Posterior vena cava (tissue), 2 donors: ENCODE measurements around the gene AOPEP. TPM values are rescaled to one million over a fixed set of nuclear protein-coding genes. Genes with fewer than 3 reads are reported as not detected.

Source experiments
- DNase-seq: peaks from one replicate; pipeline ENCODE4 v3.0.0-alpha.2; 2020; ENCODE audit warnings: low spot score
- intact Hi-C, 2 donors: fragments of 100-400 bp; cut with DNase I; formaldehyde crosslinking; loops; one replicate each; pipeline versions ENCODE4 v1.14.1 to v1.14.2; 2022 to 2023
- total RNA-seq, 2 donors: library from RNA; stranded (reverse); fragmentation: NEBNext Ultra II Directional; extraction: Animal tissue kit (Norgen Biotek cat#: 25700); gene quantifications; one replicate each; pipeline ENCODE4 v1.2.1, GENCODE V29; 2021
- donor health status: DM: yes; HTN: yes; CAD: no.
- donor health status: DM: yes; HTN: yes; CAD: no.

AOPEP gene
- total RNA-seq, 2 donors from 2014 or later = 124 to 138 TPM

DNA sequence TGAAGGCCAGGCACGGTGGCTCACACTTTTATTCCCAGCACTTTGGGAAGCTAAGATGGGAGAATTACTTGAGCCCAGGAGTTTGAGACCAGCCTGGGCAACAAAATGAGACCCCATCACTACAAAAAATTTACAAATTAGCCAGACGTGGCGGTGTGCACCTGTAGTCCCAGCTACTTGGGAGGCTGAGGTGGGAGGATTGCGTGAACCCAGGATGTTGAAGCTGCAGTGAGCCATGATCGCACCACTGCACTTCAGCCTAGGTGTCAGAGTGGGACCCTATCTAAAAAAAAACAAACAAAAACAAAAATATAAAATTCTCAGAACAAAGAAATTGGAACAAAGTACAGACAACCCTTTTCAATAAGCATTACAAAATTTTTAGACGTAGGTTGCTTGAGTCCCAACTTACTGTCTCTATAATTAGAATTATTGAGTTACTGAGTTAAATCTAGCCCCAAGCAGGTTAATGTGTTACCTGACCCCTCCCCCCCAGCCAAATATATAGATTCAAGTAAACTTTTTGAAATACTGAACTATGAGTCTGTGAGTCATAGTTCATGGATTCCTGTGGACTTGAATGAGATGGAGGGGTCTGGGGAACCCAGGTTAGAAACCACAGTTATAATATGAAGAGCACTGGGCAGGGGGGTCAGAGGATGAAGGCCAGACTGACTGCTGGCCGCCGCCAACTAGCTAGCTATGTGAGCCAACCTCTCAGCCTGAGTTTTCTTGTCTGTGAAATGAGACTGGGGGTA is 173.1 kb downstream of the AOPEP start:
- no peak for DNase-seq
- intact Hi-C loops = loop anchor here (10.0 kb wide), 2 partner anchors 95 to 105 kb away; no protein-coding TSS in a partner anchor

DNA sequence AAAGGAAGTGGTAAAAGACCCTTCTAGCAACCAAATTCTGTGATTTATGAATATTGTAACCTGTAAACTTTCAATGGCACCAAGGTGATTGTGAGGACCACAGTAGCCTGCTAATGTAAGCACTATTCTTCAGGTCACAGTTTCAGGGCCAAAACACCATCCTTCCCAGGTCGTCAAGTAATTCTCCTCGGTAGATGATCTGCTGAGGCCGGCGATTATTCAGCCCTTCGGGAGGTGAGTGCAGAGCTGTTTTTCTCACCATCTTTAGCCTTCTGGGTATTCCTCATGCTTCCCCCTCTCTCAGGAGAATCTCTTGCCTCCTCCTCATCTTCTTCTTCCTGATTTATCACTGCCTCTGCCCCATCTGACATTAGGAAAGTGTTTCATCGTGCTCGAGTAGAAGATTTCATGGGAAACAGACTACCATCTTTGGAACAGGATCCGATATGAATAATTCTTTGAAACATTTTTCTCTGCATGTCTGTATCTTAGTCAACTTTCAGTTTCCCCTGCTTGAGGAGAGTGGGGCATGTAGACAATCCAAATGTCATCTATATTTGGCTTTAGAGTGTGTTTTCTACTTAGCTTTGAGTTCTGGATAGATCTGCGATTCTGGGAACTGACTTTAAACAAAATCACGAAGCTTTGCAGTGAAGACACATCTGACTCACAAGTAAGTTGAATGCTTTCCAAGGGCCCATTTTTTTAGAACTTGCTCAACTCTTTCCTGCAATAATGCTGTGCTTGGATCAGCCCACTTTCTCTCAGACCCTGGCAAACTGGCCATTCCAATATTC is 173.9 kb downstream of the AOPEP start:
- DNase-seq = no peak
- intact Hi-C loops = loop anchor here (10.0 kb wide), 2 partner anchors 96 to 104 kb away; no protein-coding TSS in a partner anchor

DNA sequence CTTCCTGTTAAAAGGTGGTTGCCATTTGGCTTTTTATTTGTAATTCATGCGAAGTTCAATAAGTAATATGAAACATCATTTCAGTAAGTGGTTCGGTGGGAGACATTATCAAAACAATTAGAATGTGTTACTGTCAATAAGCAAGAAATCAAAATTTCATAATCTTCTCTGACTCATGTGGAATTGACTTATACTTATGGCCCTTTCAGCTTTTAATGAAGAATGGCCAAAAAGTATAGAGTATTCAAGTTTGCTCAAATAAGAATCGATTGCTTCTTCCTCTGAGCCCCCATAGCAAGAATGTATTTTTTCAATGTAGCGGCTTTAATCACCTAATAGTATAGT is 174.5 kb downstream of the AOPEP start:
- no peak for DNase-seq
- intact Hi-C loops = loop anchor here (10.0 kb wide), 2 partner anchors 96 to 104 kb away; no protein-coding TSS in a partner anchor

GRCh38 chr9:94903961-94904421 is 177.5 kb downstream of the AOPEP start:
- DNase-seq = no peak
- intact Hi-C loops = loop anchor here (10.0 kb wide), 2 partner anchors 99 to 101 kb away; no protein-coding TSS in a partner anchor

GRCh38 chr9:94904806-94905205 is 178.3 kb downstream of the AOPEP start:
- intact Hi-C loops = loop anchor here (5.0 to 10.0 kb wide), 3 partner anchors 97 to 100 kb away; no protein-coding TSS in a partner anchor
- no peak for DNase-seq

- intact Hi-C loops = loop anchor here (5.0 to 10.0 kb wide), 3 partner anchors 97 to 101 kb away; no protein-coding TSS in a partner anchor
- no peak for DNase-seq
Observed at GRCh38 chr9:94905606-94906005, 179.1 kb downstream of the AOPEP start.

DNA sequence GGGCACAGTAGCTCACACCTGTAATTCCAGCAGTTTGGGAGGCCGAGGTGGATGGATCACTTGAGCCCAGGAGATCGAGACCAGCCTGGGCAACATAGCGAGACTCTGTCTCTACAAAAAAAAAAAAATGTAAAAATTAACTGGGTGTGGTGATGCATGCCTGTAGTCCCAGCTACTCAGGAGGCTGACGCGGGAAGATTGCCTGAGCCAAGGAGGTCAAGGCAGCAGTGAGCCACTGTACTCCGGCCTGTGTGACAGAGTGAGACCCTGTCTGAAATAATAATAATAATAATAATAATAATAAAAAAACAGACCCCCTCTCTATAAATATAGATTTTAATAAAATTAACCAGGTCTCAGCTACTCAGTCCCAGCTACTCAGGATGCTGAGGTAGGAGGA is 179.7 kb downstream of the AOPEP start:
- no peak for DNase-seq
- intact Hi-C loops = loop anchor here (5.0 to 10.0 kb wide), 3 partner anchors 96 to 101 kb away; no protein-coding TSS in a partner anchor

DNA sequence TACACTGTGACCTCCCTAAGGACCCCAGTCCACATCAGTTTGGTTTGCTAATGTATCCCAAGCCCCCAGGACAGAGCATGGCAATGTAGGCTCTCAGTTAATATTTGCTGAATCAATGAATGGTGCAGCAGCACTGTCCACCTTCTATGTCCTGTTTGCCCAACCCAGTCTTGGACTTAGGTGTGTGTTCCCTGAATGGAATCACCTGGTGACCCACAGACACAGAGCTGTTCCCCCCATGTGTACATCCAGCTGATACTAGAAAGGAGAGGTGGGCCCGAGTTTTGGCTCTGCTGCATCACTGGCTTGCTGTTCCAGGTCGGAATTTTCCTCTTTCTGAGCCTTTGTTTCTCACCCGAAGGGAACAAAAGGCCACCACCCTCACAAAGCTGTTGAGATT is 180.2 kb downstream of the AOPEP start:
- no peak for DNase-seq
- intact Hi-C loops = loop anchor here (5.0 to 10.0 kb wide), 3 partner anchors 96 to 102 kb away; no protein-coding TSS in a partner anchor

DNA sequence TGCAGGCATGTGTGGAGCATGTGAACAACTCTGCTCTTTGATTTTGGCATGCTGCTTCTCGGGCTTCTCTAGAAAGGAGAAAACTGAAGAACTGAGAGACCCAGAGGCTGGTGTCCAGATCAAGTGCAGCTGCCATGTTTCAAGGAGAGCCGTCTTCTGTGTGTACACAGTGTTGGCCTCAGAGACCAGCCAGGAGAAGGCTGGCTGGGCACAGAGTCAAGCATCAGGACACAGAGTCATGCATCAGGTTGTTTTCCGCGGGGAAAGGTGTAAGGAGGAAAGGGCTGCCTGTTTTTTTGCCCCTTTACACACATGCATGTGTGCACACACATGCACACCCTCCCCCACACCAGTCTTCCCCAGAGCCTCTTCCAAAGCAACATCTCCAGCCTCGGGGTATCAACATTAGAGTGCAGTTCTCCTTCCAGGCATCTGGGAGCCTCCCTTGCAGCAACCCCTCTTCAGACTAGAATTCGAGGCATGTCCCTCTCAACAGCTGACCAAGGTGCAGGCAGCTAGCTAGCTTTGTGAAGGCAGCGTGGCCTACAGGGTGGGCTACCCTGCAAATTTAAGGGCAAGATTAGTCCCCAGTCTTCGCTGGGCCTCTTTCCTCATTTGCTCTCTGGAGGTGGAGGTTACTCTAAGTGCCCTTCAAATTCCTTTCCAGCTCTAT is 180.9 kb downstream of the AOPEP start:
- intact Hi-C loops = loop anchor here (5.0 to 10.0 kb wide), 3 partner anchors 95 to 103 kb away; no protein-coding TSS in a partner anchor
- DNase-seq = no peak

- no peak for DNase-seq
- intact Hi-C loops = loop anchor here (5.0 to 10.0 kb wide), 3 partner anchors 94 to 103 kb away; no protein-coding TSS in a partner anchor
Observed at GRCh38 chr9:94908011-94908563, 181.6 kb downstream of the AOPEP start.

- intact Hi-C loops = loop anchor here (5.0 to 10.0 kb wide), 3 partner anchors 94 to 104 kb away; no protein-coding TSS in a partner anchor
- DNase-seq = no peak
Observed at GRCh38 chr9:94908583-94909249, 182.2 kb downstream of the AOPEP start.

- intact Hi-C loops = loop anchor here (5.0 to 10.0 kb wide), 3 partner anchors 93 to 105 kb away; no protein-coding TSS in a partner anchor
- no peak for DNase-seq
Observed at GRCh38 chr9:94909250-94909894, 182.9 kb downstream of the AOPEP start.

DNA sequence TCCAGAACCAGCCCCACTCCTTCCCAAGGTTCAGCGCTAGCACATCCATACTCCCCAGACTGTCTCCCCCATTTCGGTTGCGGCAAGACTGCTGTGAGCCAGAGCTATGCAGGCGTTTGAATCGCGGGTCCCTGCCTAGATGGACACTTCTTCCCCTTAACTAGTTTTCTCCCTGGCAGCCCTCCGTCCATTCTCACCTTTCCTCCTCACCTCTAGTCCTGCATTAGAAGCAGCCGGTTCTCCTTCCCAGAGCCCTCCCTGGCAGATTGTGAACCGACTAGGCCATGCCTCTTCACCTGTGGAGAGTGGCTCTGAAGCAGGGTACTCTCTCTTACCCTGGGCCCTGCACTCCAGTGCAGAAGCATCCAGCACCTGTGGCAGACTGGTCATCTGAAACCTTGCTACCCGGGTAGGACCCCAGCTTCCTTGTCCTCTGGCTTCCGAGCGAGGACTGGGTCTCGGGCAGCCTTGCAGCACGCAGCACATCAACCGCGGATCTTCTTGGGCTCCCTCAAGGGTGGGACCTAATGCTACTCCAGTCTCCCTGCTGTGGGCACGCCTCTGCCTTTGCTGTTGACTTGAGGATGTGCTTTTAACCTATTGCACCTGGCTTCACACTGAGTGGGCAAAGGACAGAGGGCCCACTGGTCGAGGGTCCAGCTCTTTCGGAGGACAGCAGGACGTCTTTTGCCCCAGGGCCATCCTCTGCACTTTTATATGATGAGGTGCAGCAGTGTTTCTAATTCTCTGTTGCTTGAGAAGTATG is 183.6 kb downstream of the AOPEP start:
- intact Hi-C loops = loop anchor here (5.0 to 10.0 kb wide), 3 partner anchors 92 to 105 kb away; no protein-coding TSS in a partner anchor
- DNase-seq = no peak

DNA sequence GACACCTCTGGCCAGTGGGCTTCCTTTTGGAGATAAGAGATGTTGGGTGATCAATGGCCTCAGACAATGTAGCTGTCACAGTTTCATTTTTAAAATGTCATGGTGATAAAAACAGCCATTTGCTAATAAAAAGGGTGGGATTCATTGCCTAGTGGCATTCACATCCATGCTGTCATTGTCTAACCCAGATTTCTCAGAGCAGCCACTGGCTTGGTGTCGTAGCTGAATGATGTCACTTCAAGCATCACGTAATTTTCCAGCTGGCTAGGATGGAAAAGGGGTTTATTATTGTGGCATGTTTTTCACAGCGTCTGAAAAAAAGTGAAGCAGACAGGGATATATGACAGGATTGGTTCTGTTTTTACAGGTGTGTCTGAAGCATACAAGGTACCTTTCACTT is 184.7 kb downstream of the AOPEP start:
- DNase-seq = no peak
- intact Hi-C loops = no loop called here

GRCh38 chr9:94911986-94912635 is 185.6 kb downstream of the AOPEP start:
- intact Hi-C loops = no loop called here
- DNase-seq = no peak

- intact Hi-C loops = no loop called here
- DNase-seq = no peak
Observed at GRCh38 chr9:94912700-94913249, 186.3 kb downstream of the AOPEP start.
